GM10266 (cell line): ENCODE results near the gene ALOX5.

Experiments
- DNase-seq: peaks from one replicate; pipeline ENCODE4 v3.0.0; 2012; ENCODE audit errors: extremely low spot score
- TF ChIP-seq, protein P1 (sequence below): IDR thresholded peaks from 2 replicates; pipeline ENCODE4 v1.5.1; 2012; ENCODE audit warnings: mild to moderate bottlenecking, low read depth; ENCODE audit not compliant: control insufficient read depth, insufficient read depth; ENCODE audit errors: missing control alignments

The ALOX5 gene

DNA sequence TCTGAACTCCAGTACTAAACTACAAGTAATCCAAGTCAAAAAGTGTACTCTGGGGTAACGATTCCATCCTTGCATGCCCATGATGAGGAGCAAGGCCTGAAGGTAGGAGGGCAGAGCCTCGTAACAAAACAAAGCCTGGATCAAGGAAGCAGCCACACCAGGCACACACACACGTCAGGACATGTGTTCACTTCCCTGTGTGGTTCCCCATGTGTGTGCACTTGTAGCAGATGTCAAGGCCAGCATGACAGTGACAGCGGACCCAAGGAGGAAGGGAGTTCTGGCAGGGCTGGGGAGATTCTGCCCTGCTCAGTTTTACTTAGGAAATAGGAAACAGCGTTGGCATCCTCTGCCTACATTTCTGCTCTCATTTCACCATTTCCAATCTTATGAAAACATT, 92.8 kb downstream of the ALOX5 start:
- no peak for DNase-seq
- TF ChIP-seq, protein P1, sequence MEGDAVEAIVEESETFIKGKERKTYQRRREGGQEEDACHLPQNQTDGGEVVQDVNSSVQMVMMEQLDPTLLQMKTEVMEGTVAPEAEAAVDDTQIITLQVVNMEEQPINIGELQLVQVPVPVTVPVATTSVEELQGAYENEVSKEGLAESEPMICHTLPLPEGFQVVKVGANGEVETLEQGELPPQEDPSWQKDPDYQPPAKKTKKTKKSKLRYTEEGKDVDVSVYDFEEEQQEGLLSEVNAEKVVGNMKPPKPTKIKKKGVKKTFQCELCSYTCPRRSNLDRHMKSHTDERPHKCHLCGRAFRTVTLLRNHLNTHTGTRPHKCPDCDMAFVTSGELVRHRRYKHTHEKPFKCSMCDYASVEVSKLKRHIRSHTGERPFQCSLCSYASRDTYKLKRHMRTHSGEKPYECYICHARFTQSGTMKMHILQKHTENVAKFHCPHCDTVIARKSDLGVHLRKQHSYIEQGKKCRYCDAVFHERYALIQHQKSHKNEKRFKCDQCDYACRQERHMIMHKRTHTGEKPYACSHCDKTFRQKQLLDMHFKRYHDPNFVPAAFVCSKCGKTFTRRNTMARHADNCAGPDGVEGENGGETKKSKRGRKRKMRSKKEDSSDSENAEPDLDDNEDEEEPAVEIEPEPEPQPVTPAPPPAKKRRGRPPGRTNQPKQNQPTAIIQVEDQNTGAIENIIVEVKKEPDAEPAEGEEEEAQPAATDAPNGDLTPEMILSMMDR: no peak

DNA sequence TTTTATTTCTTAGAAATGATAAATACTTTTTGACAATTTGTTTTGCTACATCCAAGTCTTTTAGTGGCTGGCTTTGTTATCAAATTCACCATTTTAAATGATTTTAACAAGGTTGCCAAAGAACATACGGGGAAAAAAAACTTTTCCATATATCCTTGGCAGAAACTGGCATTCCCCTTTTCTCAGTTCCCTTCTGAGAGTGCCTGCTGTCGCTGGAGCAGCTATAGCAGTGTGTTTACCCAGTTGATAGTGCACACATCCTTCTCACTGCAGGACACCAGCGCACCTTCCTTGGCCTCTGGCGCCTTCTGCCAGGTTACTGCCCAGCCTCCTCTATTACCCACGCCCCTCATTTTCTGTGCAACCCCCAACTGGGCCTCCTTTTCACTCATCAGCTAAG, 94.1 kb downstream of the ALOX5 start:
- TF ChIP-seq, protein P1: no peak
- DNase-seq: no peak

DNA sequence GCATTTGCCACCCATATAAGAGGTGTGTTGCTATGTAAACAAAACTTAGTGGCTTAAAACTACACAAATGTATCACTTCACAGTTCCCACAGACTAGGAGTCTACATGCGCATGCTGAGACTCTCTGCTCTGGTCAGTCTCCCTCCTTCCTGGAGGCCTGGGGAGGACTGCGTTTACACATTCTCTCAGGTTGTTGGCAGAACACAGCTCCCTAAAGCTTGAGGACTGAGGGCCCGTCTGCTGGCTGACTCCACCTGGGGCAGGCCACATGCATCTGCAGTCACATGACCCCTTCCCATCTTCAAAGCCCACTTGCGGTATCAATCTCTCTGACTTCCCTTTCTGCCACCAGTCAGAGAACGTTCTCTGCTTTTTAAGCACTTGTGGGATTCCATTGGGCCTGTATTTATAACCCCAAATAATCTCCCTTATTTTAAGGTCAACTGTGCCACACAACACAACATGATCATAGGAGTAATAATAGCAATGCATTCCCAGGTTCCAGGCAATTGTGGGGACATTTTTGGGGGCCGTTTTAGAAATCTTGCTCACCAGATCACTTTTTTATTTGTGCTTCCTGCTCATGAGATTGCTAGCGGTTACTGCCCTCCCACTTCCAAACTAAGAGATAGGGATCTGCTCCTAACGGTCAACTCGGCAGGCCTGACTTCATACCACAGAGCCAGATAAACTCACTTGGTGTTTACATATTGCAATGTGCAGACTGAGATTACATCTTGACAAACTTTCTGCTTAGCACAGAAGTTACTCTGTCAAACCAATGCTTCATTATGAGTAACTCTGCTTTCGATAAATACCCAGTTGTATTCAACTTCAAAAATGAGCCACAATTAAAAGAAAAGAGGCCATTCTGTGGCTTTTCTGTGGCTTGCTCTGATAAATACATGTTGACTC, 96.3 kb downstream of the ALOX5 start:
- TF ChIP-seq, protein P1: no peak
- DNase-seq: no peak

DNA sequence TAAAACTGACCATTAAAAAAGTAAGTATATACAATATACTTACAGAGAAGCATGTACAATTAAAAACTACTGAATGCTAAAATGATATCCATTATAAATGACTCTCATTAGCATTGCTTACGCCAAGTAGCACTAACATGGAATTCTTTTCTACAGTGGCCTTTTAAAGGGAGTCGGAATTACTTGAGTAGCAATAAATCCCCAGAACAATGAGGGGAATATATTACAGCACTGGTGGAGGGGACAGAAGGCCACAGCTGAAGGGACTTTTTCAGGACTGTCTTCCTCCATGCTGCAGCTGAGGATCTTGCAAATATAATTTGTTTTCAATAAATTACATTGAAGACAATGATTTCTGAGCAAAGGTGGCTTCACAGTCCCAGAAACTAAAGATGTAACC, 97.0 kb downstream of the ALOX5 start:
- no peak for DNase-seq
- TF ChIP-seq, protein P1: no peak

DNA sequence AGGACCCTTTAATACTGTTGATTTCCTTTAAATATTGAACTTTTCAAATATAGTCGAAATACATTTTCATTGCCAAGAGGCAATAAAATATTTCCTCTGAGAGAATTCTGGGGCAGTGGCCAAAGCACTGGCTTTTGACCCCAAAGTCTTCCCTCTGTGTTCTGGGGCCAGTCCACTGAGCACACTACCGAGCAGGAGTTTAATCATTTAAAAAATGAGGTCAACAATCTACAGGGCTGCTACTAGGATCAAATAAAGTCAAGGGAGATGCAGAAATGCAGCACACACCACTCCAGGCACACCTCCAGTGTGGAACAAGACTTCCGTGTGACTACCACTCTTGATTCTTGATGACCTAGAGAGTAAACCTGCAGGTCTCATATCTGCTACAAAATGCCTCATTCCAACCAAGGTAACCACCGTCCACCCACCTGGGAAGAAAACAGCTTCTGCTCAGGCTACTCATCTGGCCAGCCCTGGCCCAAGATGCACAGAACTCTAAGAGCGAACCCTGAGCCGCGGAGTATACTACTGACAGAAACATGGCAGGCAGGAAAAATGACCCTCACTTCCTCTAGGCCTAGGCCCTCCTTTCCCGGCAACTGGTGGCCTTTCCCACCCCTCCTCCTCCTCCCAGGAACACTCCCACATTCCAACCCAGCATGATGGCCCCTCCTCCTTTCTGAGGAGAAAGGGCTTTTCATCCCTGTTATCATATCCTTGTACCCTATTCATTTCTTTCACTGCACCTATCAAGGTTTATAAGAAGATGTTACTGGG, 97.7 kb downstream of the ALOX5 start:
- DNase-seq: no peak
- TF ChIP-seq, protein P1: no peak

DNA sequence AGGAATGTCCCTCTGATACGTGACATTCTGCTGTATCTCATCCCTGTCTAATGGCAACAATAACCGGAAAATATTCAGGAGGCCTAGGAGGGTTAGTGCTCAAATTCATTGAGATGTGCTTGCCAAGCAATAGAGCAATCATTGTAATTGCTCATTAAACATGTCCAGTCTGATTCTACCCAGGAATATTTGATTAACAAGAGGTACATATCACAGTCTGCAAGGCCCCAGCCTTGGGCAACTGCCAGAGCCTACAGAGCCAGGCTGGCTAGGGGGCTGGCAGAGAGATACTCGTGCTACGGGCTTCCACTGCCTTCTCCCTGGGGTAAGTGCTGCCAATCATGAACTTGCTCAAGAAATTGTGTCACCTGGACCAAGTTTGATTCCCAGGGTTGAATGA, 99.1 kb downstream of the ALOX5 start:
- no peak for DNase-seq

More for the DNA sequence above, 99.1 kb downstream of the ALOX5 start:
- TF ChIP-seq, protein P1: no peak
